T-cell (primary cell): ENCODE data around the gene ZNF140. TPM values are rescaled to one million over a fixed set of nuclear protein-coding genes. Genes with fewer than 3 reads are reported as not detected.

ENCODE experiments used
- ATAC-seq, 4 experiments: fragments of 200-7000 bp in 3 of 4; fragments of 150-1000 bp in 1 of 4; cut with Tn5 transposase; replicated peaks in 1 of 4; 1 replicate in 3 of 4; 2 replicates in 1 of 4; pipeline ENCODE4 v1.10.0; 2021; ENCODE audit warnings: moderate library complexity in 3 of 4, mild to moderate bottlenecking in 2 of 4, moderate number of reproducible peaks in 1 of 4
- CTCF ChIA-PET, 2 donors: fragments of 300-600 bp; sonication (Branson Sonifier 250); formaldehyde crosslinking; loops; one replicate each; lab custom pipeline; 2022; ENCODE audit warnings: antibody characterized with exemption in 2 of 2; lab: Charles Lee
- POLR2A ChIA-PET, 2 donors: fragments of 300-600 bp; sonication (Branson Sonifier 250); formaldehyde crosslinking; loops; one replicate each; lab custom pipeline; 2022; ENCODE audit warnings: antibody characterized with exemption in 2 of 2; lab: Charles Lee
- DNase-seq, 35 experiments: peaks; one replicate each; pipeline versions ENCODE4 v3.0.0 to v3.0.0-alpha.2; 2013 to 2023
- H3K27ac ChIP-seq: one replicate; pipeline ENCODE4 v1.5.1; 2013; ENCODE audit warnings: low read length
- H3K27me3 ChIP-seq, 2 experiments: replicated peaks in 1 of 2; 1 replicate in 1 of 2; 2 replicates in 1 of 2; pipeline versions ENCODE4 v1.6.1 to v1.7.0; 2013; ENCODE audit warnings: low read length in 1 of 2, mixed read lengths in 1 of 2; ENCODE audit not compliant: control insufficient read depth in 2 of 2, insufficient read depth in 2 of 2; ENCODE audit errors: extremely low read depth in 1 of 2
- H3K36me3 ChIP-seq, 2 donors: 1 replicate in 1 of 2; 2 replicates in 1 of 2; pipeline versions ENCODE4 v1.6.1 to v1.7.0; 2013; ENCODE audit warnings: low read length in 1 of 2; ENCODE audit not compliant: control insufficient read depth in 2 of 2, insufficient read depth in 1 of 2; ENCODE audit errors: extremely low read depth in 1 of 2
- H3K4me1 ChIP-seq, 2 experiments: 1 replicate in 1 of 2; 2 replicates in 1 of 2; pipeline versions ENCODE4 v1.6.1 to v1.7.0; 2013; ENCODE audit warnings: low read length in 2 of 2, mixed read lengths in 1 of 2; ENCODE audit not compliant: insufficient read depth in 2 of 2, control insufficient read depth in 1 of 2; ENCODE audit errors: extremely low read depth in 1 of 2
- H3K4me3 ChIP-seq, 2 donors: 1 replicate in 1 of 2; 2 replicates in 1 of 2; pipeline versions ENCODE4 v1.5.1 to v1.7.0; 2013; ENCODE audit warnings: mild to moderate bottlenecking in 2 of 2, low read length in 1 of 2, moderate library complexity in 1 of 2; ENCODE audit not compliant: control insufficient read depth in 1 of 2; ENCODE audit errors: extremely low read depth in 1 of 2
- H3K9me3 ChIP-seq: 2 replicates; pipeline ENCODE4 v1.7.0; 2013
- H3K27ac Mint-ChIP-seq, 2 donors: one replicate each; pipeline ENCODE4 v1.8.0; 2020 to 2021; ENCODE audit warnings: mild to moderate bottlenecking in 2 of 2, mixed read lengths in 2 of 2
- H3K27me3 Mint-ChIP-seq, 2 donors: one replicate each; pipeline ENCODE4 v1.8.0; 2021 to 2022; ENCODE audit warnings: mixed read lengths in 2 of 2
- H3K36me3 Mint-ChIP-seq: one replicate; pipeline ENCODE4 v1.8.0; 2021; ENCODE audit warnings: mixed read lengths
- H3K4me1 Mint-ChIP-seq, 3 donors: one replicate each; pipeline ENCODE4 v1.8.0; 2020 to 2022; ENCODE audit warnings: mixed read lengths in 3 of 3, mild to moderate bottlenecking in 1 of 3
- H3K4me3 Mint-ChIP-seq, 3 donors: one replicate each; pipeline ENCODE4 v1.8.0; 2020 to 2022; ENCODE audit warnings: mild to moderate bottlenecking in 3 of 3, mixed read lengths in 3 of 3, moderate library complexity in 3 of 3
- H3K9me3 Mint-ChIP-seq, 3 donors: one replicate each; pipeline ENCODE4 v1.8.0; 2020 to 2022; ENCODE audit warnings: mixed read lengths in 3 of 3
- WGBS: methylation state at CpG from one replicate; pipeline ENCODE4 v1.1.5; 2013; ENCODE audit warnings: missing lambda C conversion rate; ENCODE audit not compliant: insufficient coverage; 5-methylcytosine and 5-hydroxymethylcytosine counted together
- total RNA-seq, 35 experiments: library from RNA in 6 of 35; stranded (reverse) in 6 of 35; fragments of 120-200 nt in 1 of 35; gene quantifications; one replicate each; pipeline versions ENCODE4 v1.2.1 to v1.2.4 and lab custom pipeline; 2013 to 2026

Gene ZNF140
- total RNA-seq, 5 donors from 2014 or later (not counting 1 experiment from before 2014, with no cell fraction given): 12.6 to 20.8 (median 20.3) TPM

- Mint-ChIP-seq H3K27me3 (no peaks in the 10 kb centered on the region), H3K36me3 (peaks cover 74% of the 10 kb centered on the region), H3K27ac (no peak overlapping the region), H3K4me1 (peaks cover 0 to 4% (median 0%) of the 10 kb centered on the region in 3 donors), H3K4me3 (no peak overlapping the region), H3K9me3 (peaks cover 39 to 67% (median 54%) of the 10 kb centered on the region in 3 donors)
- Histone ChIP-seq H3K9me3 (peaks cover 52% of the 10 kb centered on the region), H3K36me3 (peaks cover 7 to 18% of the 10 kb centered on the region in 2 donors), H3K27ac (no peak overlapping the region), H3K27me3 (no peaks in the 10 kb centered on the region), H3K4me1 (no peaks in the 10 kb centered on the region), H3K4me3 (no peak overlapping the region)
- ATAC-seq (no peak), DNase-seq (no peak)
- WGBS: no CpG with 5 or more reads among the region's 3 CpGs
- CTCF ChIA-PET: interaction anchor here in 1 of 2 donors (1.1 kb wide), 1 partner anchor 11 kb away, joined by 3 read pairs; no protein-coding TSS in a partner anchor
- POLR2A ChIA-PET: interaction anchor here in 1 of 2 donors (0.6 kb wide), 1 partner anchor 70 kb away, joined by 3 read pairs; no protein-coding TSS in a partner anchor
Observed at GRCh38 chr12:133120385-133121191, 39.9 kb downstream of the ZNF140 start.

- CTCF ChIA-PET: no interaction called here
- POLR2A ChIA-PET: no interaction called here
- Mint-ChIP-seq H3K36me3 (peaks cover 69% of the 10 kb centered on the region), H3K9me3 (peaks cover 23 to 52% (median 37%) of the 10 kb centered on the region in 3 donors), H3K27me3 (no peaks in the 10 kb centered on the region), H3K4me1 (peaks cover 4 to 10% (median 8%) of the 10 kb centered on the region in 3 donors), H3K4me3 (peak overlapping the region in 1 of 3 donors; percentile 18), H3K27ac (no peak overlapping the region)
- 100% methylated on average over 1 of the region's 2 CpGs for WGBS
- H3K9me3 ChIP-seq: peaks cover 36% of the 10 kb centered on the region
- ATAC-seq (no peak), DNase-seq (no peak)
- H3K27me3 ChIP-seq: no peaks in the 10 kb centered on the region
- no peak overlapping the region for H3K4me3 ChIP-seq
- peaks cover 5 to 20% of the 10 kb centered on the region in 2 donors for H3K36me3 ChIP-seq
- peaks cover 0 to 6% of the 10 kb centered on the region in 2 experiments for H3K4me1 ChIP-seq
- no peak overlapping the region for H3K27ac ChIP-seq
Observed at GRCh38 chr12:133124674-133125073, 44.0 kb downstream of the ZNF140 start.

GRCh38 chr12:133129368-133130037, 48.8 kb downstream of the ZNF140 start:
- ChIA-PET CTCF (interaction anchor here in 1 of 2 donors (0.7 to 1.1 kb wide), 2 partner anchors 52 to 92 kb away, joined by 3 to 5 read pairs; partner anchors contain the start of gene ZNF268), POLR2A (interaction anchor here in 1 of 2 donors (0.6 to 2.9 kb wide), 2 partner anchors 49 to 85 kb away, joined by 3 to 16 read pairs; no protein-coding TSS in a partner anchor)
- H3K4me1 Mint-ChIP-seq: peaks cover 19 to 29% (median 26%) of the 10 kb centered on the region in 3 donors
- H3K4me1 ChIP-seq: peaks cover 5 to 16% of the 10 kb centered on the region in 2 experiments
- WGBS: 22% methylated on average over 19 of the region's 26 CpGs
- H3K27me3 Mint-ChIP-seq: no peaks in the 10 kb centered on the region
- ATAC-seq: peak in 2 of 4 experiments; percentile 2 to 6
- H3K27ac Mint-ChIP-seq: peak overlapping the region; percentile 63 to 97
- H3K27me3 ChIP-seq: no peaks in the 10 kb centered on the region
- H3K36me3 Mint-ChIP-seq: peaks cover 69% of the 10 kb centered on the region
- H3K27ac ChIP-seq: peak overlapping the region; percentile 97
- peaks cover 19 to 46% (median 24%) of the 10 kb centered on the region in 3 donors for H3K9me3 Mint-ChIP-seq
- peaks cover 0 to 6% of the 10 kb centered on the region in 2 donors for H3K36me3 ChIP-seq
- H3K4me3 Mint-ChIP-seq: peak overlapping the region; percentile 92 to 97 (median 92)
- peak in 2 of 35 experiments; percentile 4 to 9 for DNase-seq
- peaks cover 17% of the 10 kb centered on the region for H3K9me3 ChIP-seq
- peak overlapping the region; percentile 80 to 85 for H3K4me3 ChIP-seq

DNA sequence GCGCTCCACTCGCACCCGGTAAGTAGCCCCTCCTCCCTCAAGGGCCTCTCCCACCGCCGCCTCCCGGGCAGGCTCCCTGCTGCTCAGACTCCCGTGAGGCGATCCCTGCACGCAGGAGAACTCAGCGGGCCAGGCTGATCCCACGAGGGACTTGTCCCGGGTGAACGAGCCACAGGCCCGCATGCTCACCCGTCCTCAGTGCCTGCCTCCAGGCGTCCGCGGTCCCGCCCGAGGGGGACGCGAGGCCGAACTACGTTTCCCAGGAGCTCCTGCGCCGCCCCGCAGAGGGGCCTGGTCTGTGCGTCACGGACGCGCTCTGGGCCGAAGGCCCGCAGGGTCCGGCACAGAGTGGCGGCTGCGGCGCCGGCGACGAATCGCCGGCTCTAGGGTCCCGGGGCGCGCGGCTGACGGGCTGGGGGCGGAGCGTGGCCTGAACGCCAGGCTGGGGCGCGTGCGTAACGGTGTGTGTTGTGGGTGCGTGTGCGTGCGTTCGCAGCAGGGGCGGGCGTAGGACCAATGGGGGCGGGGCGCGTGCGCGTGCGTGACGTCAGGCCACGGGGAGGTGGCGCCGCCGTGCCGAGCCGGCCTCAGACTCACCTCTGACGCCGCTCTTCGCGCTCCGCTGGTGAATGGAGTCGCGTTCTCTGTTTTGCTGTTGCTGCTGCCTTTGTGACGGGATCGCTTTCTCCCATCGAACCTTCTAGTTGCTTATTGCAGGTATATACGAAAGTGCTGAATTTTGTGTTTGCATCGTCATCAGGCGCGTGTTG, 49.5 kb downstream of the ZNF140 start, which contains the start of the genes ZNF10 and ZNF891:
Gene ZNF10, plus strand, starts transcription at position 590 of the 770 bp plus-strand sequence. CDS start 13,866 bp downstream, outside the sequence.
Gene ZNF891, minus strand, starts transcription at position 237 of the 770 bp plus-strand sequence. CDS start 8,356 bp downstream, outside the sequence.
- H3K36me3 ChIP-seq: peaks cover 0 to 11% of the 10 kb centered on the region in 2 donors
- H3K36me3 Mint-ChIP-seq: peaks cover 69% of the 10 kb centered on the region

GRCh38 chr12:133130808-133131128, 50.0 kb downstream of the ZNF140 start:
- H3K9me3 ChIP-seq: peaks cover 18% of the 10 kb centered on the region
- DNase-seq: peak in 24 of 35 experiments; percentile 32 to 72 (median 58)
- H3K4me1 ChIP-seq: peaks cover 5 to 16% of the 10 kb centered on the region in 2 experiments
- H3K36me3 ChIP-seq: peaks cover 5 to 11% of the 10 kb centered on the region in 2 donors
- ChIA-PET POLR2A (interaction anchor here in 1 of 2 donors (0.6 to 2.9 kb wide), 5 partner anchors 9 to 218 kb away, joined by 3 to 16 read pairs (median 5); partner anchors contain the start of genes ZNF140 and ZNF26), CTCF (interaction anchor here (0.6 to 1.9 kb wide), 3 partner anchors 49 to 174 kb away, joined by 3 to 5 read pairs (median 3); partner anchors contain the start of gene ZNF268 (in 1 of the 2))
- peaks cover 25 to 48% (median 28%) of the 10 kb centered on the region in 3 donors for H3K9me3 Mint-ChIP-seq
- H3K27me3 Mint-ChIP-seq: no peaks in the 10 kb centered on the region
- peaks cover 69% of the 10 kb centered on the region for H3K36me3 Mint-ChIP-seq
- H3K27ac Mint-ChIP-seq: peak overlapping the region; percentile 97 to 98
- H3K27ac ChIP-seq: peak overlapping the region; percentile 97
- peak overlapping the region; percentile 80 to 85 for H3K4me3 ChIP-seq
- peak overlapping the region; percentile 92 to 97 (median 92) for H3K4me3 Mint-ChIP-seq
- peak in 3 of 4 experiments; percentile 1 to 35 (median 2) for ATAC-seq
- H3K4me1 Mint-ChIP-seq: peaks cover 19 to 29% (median 22%) of the 10 kb centered on the region in 3 donors
- H3K27me3 ChIP-seq: no peaks in the 10 kb centered on the region
- 0% methylated on average over 5 of the region's 17 CpGs for WGBS

More for the DNA sequence above, 49.5 kb downstream of the ZNF140 start, which contains the start of the genes ZNF10 and ZNF891:
- H3K27me3 ChIP-seq: no peaks in the 10 kb centered on the region
- ChIA-PET POLR2A (interaction anchor here in 1 of 2 donors (0.6 to 2.9 kb wide), 4 partner anchors 49 to 144 kb away, joined by 3 to 16 read pairs (median 6); partner anchors contain the start of genes ZNF140 and ZNF26), CTCF (interaction anchor here in 1 of 2 donors (1.1 to 1.9 kb wide), 2 partner anchors 49 to 51 kb away, joined by 3 to 5 read pairs; partner anchors contain the start of gene ZNF268)
- H3K4me3 ChIP-seq: peak within 1 kb of the TSS; percentile 80 to 85
- peaks cover 19 to 48% (median 24%) of the 10 kb centered on the region in 3 donors for H3K9me3 Mint-ChIP-seq
- DNase-seq: peak; percentile 91 to 98 (median 96)
- peaks cover 5 to 16% of the 10 kb centered on the region in 2 experiments for H3K4me1 ChIP-seq
- H3K27me3 Mint-ChIP-seq: no peaks in the 10 kb centered on the region
- H3K4me1 Mint-ChIP-seq: peaks cover 19 to 29% (median 22%) of the 10 kb centered on the region in 3 donors
- H3K4me3 Mint-ChIP-seq: peak within 1 kb of the TSS; percentile 92 to 97 (median 92)
- WGBS: under 1% methylated on average over 85 of the region's 87 CpGs
- H3K27ac ChIP-seq: peak within 1 kb of the TSS; percentile 97
- peak; percentile 85 to 94 (median 92) for ATAC-seq
- H3K9me3 ChIP-seq: peaks cover 17% of the 10 kb centered on the region
- H3K27ac Mint-ChIP-seq: peak within 1 kb of the TSS; percentile 97 to 98
